Measurements from ENCODE around the gene HORMAD1.

DNA sequence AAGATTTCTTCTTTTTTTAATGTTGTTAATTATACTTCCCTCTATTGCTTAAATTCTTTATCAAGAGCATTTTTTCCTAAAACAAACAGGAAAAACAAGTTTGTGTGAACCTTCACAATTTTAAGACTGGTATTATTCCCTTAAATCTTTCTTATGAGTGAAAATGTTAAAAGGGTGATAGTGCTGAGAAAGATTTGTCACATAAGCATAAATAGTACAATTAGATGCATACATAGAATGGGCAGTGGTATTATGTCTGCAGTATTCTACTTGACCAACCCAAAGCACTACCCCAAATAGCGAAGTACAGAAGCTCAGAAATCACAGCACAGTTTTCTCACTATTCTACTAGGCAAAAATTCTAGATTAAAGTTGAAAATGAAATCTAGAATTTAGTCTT lies 41.7 kb downstream of the HORMAD1 start:
- TF ChIP-seq, protein P1, sequence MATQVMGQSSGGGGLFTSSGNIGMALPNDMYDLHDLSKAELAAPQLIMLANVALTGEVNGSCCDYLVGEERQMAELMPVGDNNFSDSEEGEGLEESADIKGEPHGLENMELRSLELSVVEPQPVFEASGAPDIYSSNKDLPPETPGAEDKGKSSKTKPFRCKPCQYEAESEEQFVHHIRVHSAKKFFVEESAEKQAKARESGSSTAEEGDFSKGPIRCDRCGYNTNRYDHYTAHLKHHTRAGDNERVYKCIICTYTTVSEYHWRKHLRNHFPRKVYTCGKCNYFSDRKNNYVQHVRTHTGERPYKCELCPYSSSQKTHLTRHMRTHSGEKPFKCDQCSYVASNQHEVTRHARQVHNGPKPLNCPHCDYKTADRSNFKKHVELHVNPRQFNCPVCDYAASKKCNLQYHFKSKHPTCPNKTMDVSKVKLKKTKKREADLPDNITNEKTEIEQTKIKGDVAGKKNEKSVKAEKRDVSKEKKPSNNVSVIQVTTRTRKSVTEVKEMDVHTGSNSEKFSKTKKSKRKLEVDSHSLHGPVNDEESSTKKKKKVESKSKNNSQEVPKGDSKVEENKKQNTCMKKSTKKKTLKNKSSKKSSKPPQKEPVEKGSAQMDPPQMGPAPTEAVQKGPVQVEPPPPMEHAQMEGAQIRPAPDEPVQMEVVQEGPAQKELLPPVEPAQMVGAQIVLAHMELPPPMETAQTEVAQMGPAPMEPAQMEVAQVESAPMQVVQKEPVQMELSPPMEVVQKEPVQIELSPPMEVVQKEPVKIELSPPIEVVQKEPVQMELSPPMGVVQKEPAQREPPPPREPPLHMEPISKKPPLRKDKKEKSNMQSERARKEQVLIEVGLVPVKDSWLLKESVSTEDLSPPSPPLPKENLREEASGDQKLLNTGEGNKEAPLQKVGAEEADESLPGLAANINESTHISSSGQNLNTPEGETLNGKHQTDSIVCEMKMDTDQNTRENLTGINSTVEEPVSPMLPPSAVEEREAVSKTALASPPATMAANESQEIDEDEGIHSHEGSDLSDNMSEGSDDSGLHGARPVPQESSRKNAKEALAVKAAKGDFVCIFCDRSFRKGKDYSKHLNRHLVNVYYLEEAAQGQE (IDR thresholded peaks at IDR 0.05; ENCODE audit: insufficient read depth in 1 of 2, low read depth in 2 of 2, low read length in 2 of 2), result no peak
- TF ChIP-seq SIN3A (IDR thresholded peaks at IDR 0.05; ENCODE audit: borderline replicate concordance, insufficient read depth, low read length), result no peak
- no peak for TF ChIP-seq TAF1 (IDR thresholded peaks at IDR 0.05; ENCODE audit: borderline replicate concordance, insufficient read depth, low read length)
